Measurements from ENCODE around the gene TMEM170B. TPM values are rescaled to one million over a fixed set of nuclear protein-coding genes. Genes with fewer than 3 reads are reported as not detected.
A peak's percentile ranks its signal among the peaks of the same experiment; 100 is the strongest.

Gene TMEM170B
- total RNA-seq, 1 donor from 2014 or later = 19.7 TPM

DNA sequence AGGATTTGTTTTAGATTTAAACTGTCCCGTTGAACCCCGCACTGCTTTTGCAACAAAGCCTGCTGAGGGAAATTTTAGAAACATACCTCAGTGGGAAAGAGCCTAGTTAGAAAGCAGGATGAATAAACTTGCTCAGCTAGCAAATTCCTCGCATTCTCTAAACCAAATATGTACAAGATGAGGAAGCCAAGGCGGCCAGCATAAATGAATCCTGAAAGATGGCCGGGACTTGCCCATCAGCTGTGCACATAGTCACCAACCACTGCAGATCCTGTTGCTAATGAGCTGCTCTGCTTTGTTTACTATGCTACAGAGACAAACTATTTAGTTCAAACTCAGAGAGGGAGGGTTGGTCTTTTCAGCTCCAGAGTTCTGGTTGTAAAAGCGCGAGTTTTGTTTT lies 49.0 kb downstream of the TMEM170B start:
- Histone ChIP-seq H3K4me2 (no peak overlapping the region), H3K9ac (no peak overlapping the region), H3K4me3 (no peak overlapping the region), H4K20me1 (ENCODE audit: low read depth) (no peaks in the 10 kb centered on the region), H3K27me3 (no peaks in the 10 kb centered on the region), H3K27ac (peak overlapping the region; percentile 62), H3F3A (ENCODE audit: low read depth) (peaks cover 10% of the 10 kb centered on the region), H3K9me3 (ENCODE audit: low read depth) (no peaks in the 10 kb centered on the region), H3K79me2 (ENCODE audit: low read depth) (no peaks in the 10 kb centered on the region), H3K36me3 (no peaks in the 10 kb centered on the region), H2AFZ (replicated peaks) (peak overlapping the region; percentile 69), H3K4me1 (peaks cover 6% of the 10 kb centered on the region)
- no peak for TF ChIP-seq EZH2 (IDR thresholded peaks at IDR 0.05)
- Mint-ChIP-seq H3K27ac (no peak overlapping the region), H3K27me3 (ENCODE audit: insufficient read depth, low read depth) (no peaks in the 10 kb centered on the region), H3K4me1 (peaks cover 13% of the 10 kb centered on the region), H3K9me3 (peaks cover 5% of the 10 kb centered on the region), H3K36me3 (no peaks in the 10 kb centered on the region), H3K4me3 (no peak overlapping the region)
- DNase-seq (ENCODE audit: low spot score) = peak; percentile 21

DNA sequence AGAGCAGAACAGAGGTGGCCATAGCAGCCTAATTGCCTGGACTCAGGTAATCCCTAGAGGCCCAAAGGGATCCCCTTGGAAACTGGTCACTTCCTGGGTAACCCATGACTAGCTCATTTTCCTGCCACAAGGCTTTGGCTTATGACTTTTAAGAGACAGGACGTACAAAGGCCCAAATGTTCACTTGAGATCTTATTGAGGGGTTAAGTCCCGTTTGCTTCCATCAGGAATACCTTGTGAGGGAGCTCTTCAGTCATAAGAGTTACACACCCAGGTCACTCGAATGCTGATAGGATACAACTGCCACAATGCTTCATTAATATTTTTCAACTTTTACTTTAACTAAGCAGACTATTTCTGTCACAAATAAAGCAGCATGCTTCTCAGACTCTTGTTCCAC lies 51.7 kb downstream of the TMEM170B start:
- Histone ChIP-seq H2AFZ (replicated peaks) (no peak overlapping the region), H3K79me2 (ENCODE audit: low read depth) (no peaks in the 10 kb centered on the region), H3K4me1 (peaks cover 6% of the 10 kb centered on the region), H3K27me3 (no peaks in the 10 kb centered on the region), H3K9me3 (ENCODE audit: low read depth) (no peaks in the 10 kb centered on the region), H3K4me2 (no peak overlapping the region), H3F3A (ENCODE audit: low read depth) (peaks cover 7% of the 10 kb centered on the region), H3K36me3 (no peaks in the 10 kb centered on the region), H3K9ac (no peak overlapping the region), H3K27ac (no peak overlapping the region), H4K20me1 (ENCODE audit: low read depth) (no peaks in the 10 kb centered on the region), H3K4me3 (no peak overlapping the region)
- Mint-ChIP-seq H3K27ac (no peak overlapping the region), H3K4me3 (no peak overlapping the region), H3K36me3 (no peaks in the 10 kb centered on the region), H3K27me3 (ENCODE audit: insufficient read depth, low read depth) (peaks cover 1% of the 10 kb centered on the region), H3K9me3 (peaks cover 11% of the 10 kb centered on the region), H3K4me1 (peaks cover 13% of the 10 kb centered on the region)
- no peak for DNase-seq (ENCODE audit: low spot score)
- TF ChIP-seq, protein P1, sequence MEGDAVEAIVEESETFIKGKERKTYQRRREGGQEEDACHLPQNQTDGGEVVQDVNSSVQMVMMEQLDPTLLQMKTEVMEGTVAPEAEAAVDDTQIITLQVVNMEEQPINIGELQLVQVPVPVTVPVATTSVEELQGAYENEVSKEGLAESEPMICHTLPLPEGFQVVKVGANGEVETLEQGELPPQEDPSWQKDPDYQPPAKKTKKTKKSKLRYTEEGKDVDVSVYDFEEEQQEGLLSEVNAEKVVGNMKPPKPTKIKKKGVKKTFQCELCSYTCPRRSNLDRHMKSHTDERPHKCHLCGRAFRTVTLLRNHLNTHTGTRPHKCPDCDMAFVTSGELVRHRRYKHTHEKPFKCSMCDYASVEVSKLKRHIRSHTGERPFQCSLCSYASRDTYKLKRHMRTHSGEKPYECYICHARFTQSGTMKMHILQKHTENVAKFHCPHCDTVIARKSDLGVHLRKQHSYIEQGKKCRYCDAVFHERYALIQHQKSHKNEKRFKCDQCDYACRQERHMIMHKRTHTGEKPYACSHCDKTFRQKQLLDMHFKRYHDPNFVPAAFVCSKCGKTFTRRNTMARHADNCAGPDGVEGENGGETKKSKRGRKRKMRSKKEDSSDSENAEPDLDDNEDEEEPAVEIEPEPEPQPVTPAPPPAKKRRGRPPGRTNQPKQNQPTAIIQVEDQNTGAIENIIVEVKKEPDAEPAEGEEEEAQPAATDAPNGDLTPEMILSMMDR (IDR thresholded peaks at IDR 0.05) = no peak
- no peak for TF ChIP-seq EZH2 (IDR thresholded peaks at IDR 0.05)
- no peak for TF ChIP-seq EZH2phosphoT487 (IDR thresholded peaks at IDR 0.05)

DNA sequence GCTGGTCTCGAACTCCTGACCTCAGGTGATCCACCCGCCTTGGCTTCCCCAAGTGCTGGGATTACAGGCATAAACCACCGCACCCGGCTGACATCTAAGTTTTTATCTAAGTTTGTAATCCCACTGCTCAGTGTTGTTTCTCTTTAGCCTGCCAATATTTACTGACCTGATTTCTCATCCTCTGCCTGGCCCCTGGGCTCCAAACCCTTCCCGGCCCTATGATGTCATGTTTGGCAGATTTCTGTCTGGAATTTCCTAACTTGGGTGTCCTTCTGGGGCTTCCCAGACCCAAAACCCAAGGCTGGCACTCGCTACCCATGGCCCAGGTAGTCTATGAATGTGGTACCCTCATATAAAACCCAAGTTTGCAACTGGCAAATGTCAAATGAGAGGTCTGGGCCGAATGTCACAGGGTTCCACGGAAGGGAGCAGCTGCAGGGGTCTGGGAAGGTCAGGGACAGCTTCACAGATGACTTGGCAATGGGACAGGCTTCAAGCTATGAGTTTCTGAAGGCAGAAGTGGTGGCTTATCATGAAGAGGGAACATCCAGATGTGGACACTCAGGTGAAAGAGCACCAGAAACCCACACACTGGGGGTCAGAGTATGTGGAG lies 54.9 kb downstream of the TMEM170B start:
- Histone ChIP-seq H2AFZ (replicated peaks) (no peak overlapping the region), H3F3A (ENCODE audit: low read depth) (no peaks in the 10 kb centered on the region), H3K36me3 (no peaks in the 10 kb centered on the region), H3K9ac (no peak overlapping the region), H3K4me3 (no peak overlapping the region), H3K4me1 (no peaks in the 10 kb centered on the region), H3K27ac (no peak overlapping the region), H3K4me2 (no peak overlapping the region), H3K79me2 (ENCODE audit: low read depth) (no peaks in the 10 kb centered on the region), H3K27me3 (no peaks in the 10 kb centered on the region), H3K9me3 (ENCODE audit: low read depth) (no peaks in the 10 kb centered on the region), H4K20me1 (ENCODE audit: low read depth) (no peaks in the 10 kb centered on the region)
- H3K9me3 Mint-ChIP-seq = peaks cover 11% of the 10 kb centered on the region
- no peak for DNase-seq (ENCODE audit: low spot score)
- no peaks in the 10 kb centered on the region for H3K36me3 Mint-ChIP-seq
- H3K4me3 Mint-ChIP-seq = no peak overlapping the region
- no peak overlapping the region for H3K27ac Mint-ChIP-seq
- TF ChIP-seq, protein P1 (IDR thresholded peaks at IDR 0.05) = no peak
- TF ChIP-seq EZH2 (IDR thresholded peaks at IDR 0.05) (no peak), EZH2phosphoT487 (IDR thresholded peaks at IDR 0.05) (no peak)
- peaks cover 4% of the 10 kb centered on the region for H3K4me1 Mint-ChIP-seq
- H3K27me3 Mint-ChIP-seq (ENCODE audit: insufficient read depth, low read depth) = peaks cover 3% of the 10 kb centered on the region

DNA sequence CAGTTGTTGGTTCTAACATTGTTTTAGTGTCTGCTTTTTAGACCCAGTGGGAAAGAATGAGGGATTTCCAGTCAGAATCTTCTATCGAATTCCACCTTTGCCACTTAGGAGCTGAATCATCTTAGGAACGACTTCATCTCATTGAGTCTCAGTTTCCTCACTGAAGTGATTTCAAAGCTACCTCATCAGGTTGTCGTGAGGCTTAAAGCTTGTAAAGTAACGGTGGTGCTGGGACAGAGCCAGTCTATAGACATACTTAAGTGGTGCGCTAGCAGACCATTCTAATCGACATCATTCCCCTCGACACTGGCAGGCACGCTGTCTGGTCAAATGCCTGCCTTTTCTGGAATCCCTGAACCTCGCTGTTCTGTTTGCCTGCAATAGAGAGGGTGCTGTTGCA lies 55.5 kb downstream of the TMEM170B start:
- Histone ChIP-seq H3K36me3 (no peaks in the 10 kb centered on the region), H3K4me3 (no peak overlapping the region), H2AFZ (replicated peaks) (no peak overlapping the region), H3K9ac (no peak overlapping the region), H4K20me1 (ENCODE audit: low read depth) (no peaks in the 10 kb centered on the region), H3K27me3 (no peaks in the 10 kb centered on the region), H3K27ac (no peak overlapping the region), H3K4me1 (no peaks in the 10 kb centered on the region), H3K79me2 (ENCODE audit: low read depth) (no peaks in the 10 kb centered on the region), H3K4me2 (no peak overlapping the region), H3K9me3 (ENCODE audit: low read depth) (no peaks in the 10 kb centered on the region), H3F3A (ENCODE audit: low read depth) (no peaks in the 10 kb centered on the region)
- Mint-ChIP-seq H3K4me1 (peaks cover 4% of the 10 kb centered on the region), H3K36me3 (no peaks in the 10 kb centered on the region), H3K27ac (no peak overlapping the region), H3K4me3 (no peak overlapping the region), H3K27me3 (ENCODE audit: insufficient read depth, low read depth) (peaks cover 3% of the 10 kb centered on the region), H3K9me3 (peaks cover 11% of the 10 kb centered on the region)
- TF ChIP-seq, protein P1 (IDR thresholded peaks at IDR 0.05) = no peak
- TF ChIP-seq EZH2phosphoT487 (IDR thresholded peaks at IDR 0.05) (no peak), EZH2 (IDR thresholded peaks at IDR 0.05) (no peak)
- DNase-seq (ENCODE audit: low spot score) = no peak

Data from neural progenitor cell (in vitro differentiated cells).